Measurements from ENCODE around the gene BACH2.

Gene BACH2

DNA sequence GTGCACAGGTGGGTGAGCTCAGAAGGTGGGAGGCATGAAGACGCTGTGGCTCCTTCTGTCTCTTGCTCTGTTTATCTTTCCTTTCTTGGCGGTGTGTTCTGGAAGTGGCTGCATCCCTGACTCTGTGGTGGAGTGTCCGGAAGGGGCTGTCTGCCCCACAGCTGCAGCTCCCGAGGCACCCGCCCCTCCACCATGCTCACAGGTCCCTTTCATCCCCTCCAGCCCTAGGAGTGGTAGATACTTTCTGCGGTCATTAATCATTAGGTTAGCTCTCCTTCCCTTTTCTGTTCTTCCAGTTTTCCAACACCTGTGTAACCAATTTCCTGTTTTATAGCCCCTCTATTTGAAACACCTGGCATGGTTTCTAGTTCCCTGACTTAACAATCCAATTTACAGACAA is 336.8 kb downstream of the BACH2 start:
- Histone ChIP-seq H3K36me3 (ENCODE audit: low read length) (no peaks in the 10 kb centered on the region), H3K27ac (ENCODE audit: low read depth, low read length) (no peak overlapping the region), H3K9ac (ENCODE audit: low read length) (no peak overlapping the region), H4K20me1 (ENCODE audit: low read depth, low read length) (no peaks in the 10 kb centered on the region), H3K4me2 (ENCODE audit: low read depth, low read length, poor library complexity, severe bottlenecking) (no peak overlapping the region), H2AFZ (ENCODE audit: low read depth, low read length, severe bottlenecking) (no peak overlapping the region), H3F3A (ENCODE audit: insufficient read depth) (no peaks in the 10 kb centered on the region), H3K79me2 (ENCODE audit: insufficient read depth, low read length) (no peaks in the 10 kb centered on the region), H3K4me3 (ENCODE audit: insufficient read depth, low read length, poor library complexity, severe bottlenecking) (no peak overlapping the region), H3K9me2 (replicated peaks; ENCODE audit: insufficient read depth, low read length) (no peaks in the 10 kb centered on the region), H3K27me3 (ENCODE audit: low read length) (no peaks in the 10 kb centered on the region), H3K9me3 (ENCODE audit: insufficient read depth, low read length) (no peaks in the 10 kb centered on the region)
- no peak for TF ChIP-seq EZH2phosphoT487 (conservative IDR thresholded peaks at IDR 0.05; ENCODE audit: low read length)
- TF ChIP-seq, protein P1, sequence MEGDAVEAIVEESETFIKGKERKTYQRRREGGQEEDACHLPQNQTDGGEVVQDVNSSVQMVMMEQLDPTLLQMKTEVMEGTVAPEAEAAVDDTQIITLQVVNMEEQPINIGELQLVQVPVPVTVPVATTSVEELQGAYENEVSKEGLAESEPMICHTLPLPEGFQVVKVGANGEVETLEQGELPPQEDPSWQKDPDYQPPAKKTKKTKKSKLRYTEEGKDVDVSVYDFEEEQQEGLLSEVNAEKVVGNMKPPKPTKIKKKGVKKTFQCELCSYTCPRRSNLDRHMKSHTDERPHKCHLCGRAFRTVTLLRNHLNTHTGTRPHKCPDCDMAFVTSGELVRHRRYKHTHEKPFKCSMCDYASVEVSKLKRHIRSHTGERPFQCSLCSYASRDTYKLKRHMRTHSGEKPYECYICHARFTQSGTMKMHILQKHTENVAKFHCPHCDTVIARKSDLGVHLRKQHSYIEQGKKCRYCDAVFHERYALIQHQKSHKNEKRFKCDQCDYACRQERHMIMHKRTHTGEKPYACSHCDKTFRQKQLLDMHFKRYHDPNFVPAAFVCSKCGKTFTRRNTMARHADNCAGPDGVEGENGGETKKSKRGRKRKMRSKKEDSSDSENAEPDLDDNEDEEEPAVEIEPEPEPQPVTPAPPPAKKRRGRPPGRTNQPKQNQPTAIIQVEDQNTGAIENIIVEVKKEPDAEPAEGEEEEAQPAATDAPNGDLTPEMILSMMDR (IDR thresholded peaks at IDR 0.05; ENCODE audit: insufficient read depth, low read length, poor library complexity, severe bottlenecking), result no peak

DNA sequence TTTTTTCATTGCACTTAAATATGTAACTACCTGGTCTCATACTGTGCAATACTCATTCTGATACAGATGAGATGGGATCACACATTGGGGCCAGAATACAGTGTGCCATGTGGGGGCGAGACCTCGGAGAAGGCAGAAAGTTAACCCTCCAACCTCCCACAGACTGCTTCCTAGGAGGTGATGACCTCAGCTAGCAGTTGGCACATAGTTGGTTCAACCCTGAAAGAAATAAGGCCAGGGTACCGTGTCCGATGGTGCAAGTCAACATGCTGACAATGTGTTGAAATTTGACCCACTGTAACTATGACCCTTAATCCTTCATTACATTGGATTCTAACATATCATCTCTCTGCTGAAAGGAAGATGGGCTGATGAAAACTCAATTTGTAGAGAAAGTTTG is 340.5 kb downstream of the BACH2 start:
- Histone ChIP-seq H3K27me3 (ENCODE audit: low read length) (no peaks in the 10 kb centered on the region), H3K4me3 (ENCODE audit: insufficient read depth, low read length, poor library complexity, severe bottlenecking) (no peak overlapping the region), H3K9me3 (ENCODE audit: insufficient read depth, low read length) (no peaks in the 10 kb centered on the region), H3K9ac (ENCODE audit: low read length) (no peak overlapping the region), H3K36me3 (ENCODE audit: low read length) (no peaks in the 10 kb centered on the region), H4K20me1 (ENCODE audit: low read depth, low read length) (no peaks in the 10 kb centered on the region), H3K27ac (ENCODE audit: low read depth, low read length) (no peak overlapping the region), H3K9me2 (replicated peaks; ENCODE audit: insufficient read depth, low read length) (no peaks in the 10 kb centered on the region), H3K79me2 (ENCODE audit: insufficient read depth, low read length) (no peaks in the 10 kb centered on the region), H3K4me2 (ENCODE audit: low read depth, low read length, poor library complexity, severe bottlenecking) (no peak overlapping the region), H2AFZ (ENCODE audit: low read depth, low read length, severe bottlenecking) (no peak overlapping the region), H3F3A (ENCODE audit: insufficient read depth) (no peaks in the 10 kb centered on the region)
- TF ChIP-seq, protein P1 (IDR thresholded peaks at IDR 0.05; ENCODE audit: insufficient read depth, low read length, poor library complexity, severe bottlenecking), result no peak

DNA sequence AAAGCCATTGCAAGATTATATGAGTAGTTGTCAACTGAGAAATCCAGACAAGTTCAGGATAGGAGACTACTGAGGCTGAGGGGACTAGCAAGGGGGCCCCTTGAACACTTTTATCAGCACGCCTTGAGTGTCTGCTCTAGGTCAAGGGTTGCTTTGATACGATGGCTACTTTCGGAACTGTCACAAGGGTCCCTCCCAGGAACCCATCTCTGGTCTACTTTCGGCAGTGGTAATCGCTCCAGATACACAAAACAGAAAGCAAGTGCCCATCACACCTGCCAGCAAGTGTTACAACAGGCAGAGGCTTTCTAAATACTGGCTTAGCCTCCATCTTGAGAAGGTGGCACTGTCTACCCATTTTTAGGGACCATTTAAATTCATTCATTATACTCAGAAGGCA is 341.3 kb downstream of the BACH2 start:
- TF ChIP-seq, protein P1 (IDR thresholded peaks at IDR 0.05; ENCODE audit: insufficient read depth, low read length, poor library complexity, severe bottlenecking), result no peak
- no peak for TF ChIP-seq EZH2phosphoT487 (conservative IDR thresholded peaks at IDR 0.05; ENCODE audit: low read length)

DNA sequence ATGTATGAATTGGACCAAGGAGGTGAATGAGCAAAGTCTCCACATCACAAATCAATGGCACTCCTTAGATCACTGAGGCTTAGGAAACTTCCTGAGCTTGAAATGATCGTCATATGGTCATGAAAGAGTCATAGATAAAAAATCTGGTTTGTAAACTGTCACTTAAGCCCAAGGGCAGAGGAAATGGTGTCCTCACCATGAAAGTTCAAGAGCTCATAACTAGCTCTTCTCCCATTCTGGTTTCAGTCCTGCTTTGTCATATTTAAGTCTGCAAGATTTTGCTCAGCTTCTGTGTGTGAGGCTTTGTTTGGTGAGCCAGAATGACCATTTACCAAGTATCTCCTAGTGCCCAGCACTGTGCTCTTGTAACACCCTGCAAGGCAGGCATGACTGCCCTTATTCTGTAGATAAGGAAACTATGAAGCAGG is 341.9 kb downstream of the BACH2 start:
- Histone ChIP-seq H3K36me3 (ENCODE audit: low read length) (no peaks in the 10 kb centered on the region), H3K9me3 (ENCODE audit: insufficient read depth, low read length) (no peaks in the 10 kb centered on the region), H3F3A (ENCODE audit: insufficient read depth) (no peaks in the 10 kb centered on the region), H3K27me3 (ENCODE audit: low read length) (no peaks in the 10 kb centered on the region), H3K27ac (ENCODE audit: low read depth, low read length) (no peak overlapping the region), H3K4me2 (ENCODE audit: low read depth, low read length, poor library complexity, severe bottlenecking) (no peak overlapping the region), H3K9ac (ENCODE audit: low read length) (no peak overlapping the region), H2AFZ (ENCODE audit: low read depth, low read length, severe bottlenecking) (no peak overlapping the region), H3K4me3 (ENCODE audit: insufficient read depth, low read length, poor library complexity, severe bottlenecking) (no peak overlapping the region), H3K9me2 (replicated peaks; ENCODE audit: insufficient read depth, low read length) (no peaks in the 10 kb centered on the region), H3K79me2 (ENCODE audit: insufficient read depth, low read length) (no peaks in the 10 kb centered on the region), H4K20me1 (ENCODE audit: low read depth, low read length) (no peaks in the 10 kb centered on the region)
- TF ChIP-seq EZH2phosphoT487 (conservative IDR thresholded peaks at IDR 0.05; ENCODE audit: low read length), result no peak
- TF ChIP-seq, protein P1 (IDR thresholded peaks at IDR 0.05; ENCODE audit: insufficient read depth, low read length, poor library complexity, severe bottlenecking), result no peak

More for the DNA sequence above, 341.3 kb downstream of the BACH2 start:
- H2AFZ ChIP-seq (ENCODE audit: low read depth, low read length, severe bottlenecking), result no peak overlapping the region
- H3K9me2 ChIP-seq (replicated peaks; ENCODE audit: insufficient read depth, low read length), result no peaks in the 10 kb centered on the region
- H3K27ac ChIP-seq (ENCODE audit: low read depth, low read length), result no peak overlapping the region
- no peaks in the 10 kb centered on the region for H3K9me3 ChIP-seq (ENCODE audit: insufficient read depth, low read length)
- no peaks in the 10 kb centered on the region for H3F3A ChIP-seq (ENCODE audit: insufficient read depth)
- no peaks in the 10 kb centered on the region for H3K27me3 ChIP-seq (ENCODE audit: low read length)
- H3K4me2 ChIP-seq (ENCODE audit: low read depth, low read length, poor library complexity, severe bottlenecking), result no peak overlapping the region
- H3K36me3 ChIP-seq (ENCODE audit: low read length), result no peaks in the 10 kb centered on the region
- H3K4me3 ChIP-seq (ENCODE audit: insufficient read depth, low read length, poor library complexity, severe bottlenecking), result no peak overlapping the region
- H4K20me1 ChIP-seq (ENCODE audit: low read depth, low read length), result no peaks in the 10 kb centered on the region
- no peaks in the 10 kb centered on the region for H3K79me2 ChIP-seq (ENCODE audit: insufficient read depth, low read length)
- no peak overlapping the region for H3K9ac ChIP-seq (ENCODE audit: low read length)
